ENCODE data around the gene FRS2. TPM values are rescaled to one million over a fixed set of nuclear protein-coding genes. Genes with fewer than 3 reads are reported as not detected.

FRS2 gene
- total RNA-seq, 4 donors from 2014 or later = 41.0 to 48.4 (median 47.1) TPM

DNA sequence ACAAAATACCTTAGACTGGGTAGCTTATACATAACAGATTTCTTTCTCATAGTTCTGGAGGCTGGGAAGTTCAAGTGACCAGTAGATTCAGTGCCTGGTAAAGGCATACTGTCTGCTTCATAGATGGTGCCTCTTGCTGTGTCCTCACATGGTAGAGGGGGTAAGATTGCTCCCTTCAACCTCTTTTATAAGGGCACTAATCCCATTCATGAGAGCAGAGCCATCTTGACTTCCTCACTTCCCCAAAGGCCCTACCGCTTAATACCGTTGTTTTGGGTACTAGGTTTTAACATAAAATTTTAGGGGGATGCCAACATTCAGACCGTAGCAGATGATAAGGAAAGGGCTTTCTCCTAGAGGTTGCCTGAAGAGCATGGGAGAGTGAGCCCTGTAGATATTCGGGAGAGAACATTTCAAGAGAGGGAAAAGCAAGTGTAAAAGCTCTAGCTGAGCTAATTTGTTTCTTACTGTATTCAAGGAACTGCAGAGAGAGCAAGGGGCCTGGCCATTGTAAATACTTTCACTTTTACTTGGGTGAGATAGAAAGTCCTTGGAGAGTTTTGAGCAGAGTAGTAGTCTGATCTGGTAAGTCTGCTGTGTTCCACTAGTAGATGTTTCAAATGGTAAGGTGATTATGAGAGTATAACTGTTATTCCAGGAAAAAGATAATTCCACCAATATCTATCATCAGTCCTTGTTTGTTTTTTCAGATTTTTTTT lies 27.3 kb downstream of the FRS2 start:
- ATAC-seq (ENCODE audit: low FRiP score) (no peak), DNase-seq (ENCODE audit: low spot score) (no peak)
- TF ChIP-seq, protein P1, sequence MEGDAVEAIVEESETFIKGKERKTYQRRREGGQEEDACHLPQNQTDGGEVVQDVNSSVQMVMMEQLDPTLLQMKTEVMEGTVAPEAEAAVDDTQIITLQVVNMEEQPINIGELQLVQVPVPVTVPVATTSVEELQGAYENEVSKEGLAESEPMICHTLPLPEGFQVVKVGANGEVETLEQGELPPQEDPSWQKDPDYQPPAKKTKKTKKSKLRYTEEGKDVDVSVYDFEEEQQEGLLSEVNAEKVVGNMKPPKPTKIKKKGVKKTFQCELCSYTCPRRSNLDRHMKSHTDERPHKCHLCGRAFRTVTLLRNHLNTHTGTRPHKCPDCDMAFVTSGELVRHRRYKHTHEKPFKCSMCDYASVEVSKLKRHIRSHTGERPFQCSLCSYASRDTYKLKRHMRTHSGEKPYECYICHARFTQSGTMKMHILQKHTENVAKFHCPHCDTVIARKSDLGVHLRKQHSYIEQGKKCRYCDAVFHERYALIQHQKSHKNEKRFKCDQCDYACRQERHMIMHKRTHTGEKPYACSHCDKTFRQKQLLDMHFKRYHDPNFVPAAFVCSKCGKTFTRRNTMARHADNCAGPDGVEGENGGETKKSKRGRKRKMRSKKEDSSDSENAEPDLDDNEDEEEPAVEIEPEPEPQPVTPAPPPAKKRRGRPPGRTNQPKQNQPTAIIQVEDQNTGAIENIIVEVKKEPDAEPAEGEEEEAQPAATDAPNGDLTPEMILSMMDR (IDR thresholded peaks at IDR 0.05) = no peak

DNA sequence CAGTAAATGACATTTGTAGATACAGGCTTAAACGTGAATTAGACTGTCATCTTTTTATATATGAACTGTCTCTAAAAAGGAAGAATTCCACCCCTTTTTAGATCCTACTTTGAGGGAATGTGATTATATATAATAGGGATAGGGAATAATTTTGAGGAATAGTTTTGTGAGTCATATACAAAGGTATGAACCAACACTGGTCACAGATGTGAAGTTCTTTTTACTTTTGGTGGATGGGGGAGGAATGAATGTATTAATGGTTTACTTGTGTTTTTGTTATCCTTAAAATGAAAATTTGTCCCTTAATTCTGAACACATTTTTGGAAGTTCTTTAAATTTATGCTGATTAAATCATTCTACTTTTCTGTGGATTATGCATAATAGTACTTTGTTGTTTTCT lies 30.4 kb downstream of the FRS2 start:
- DNase-seq (ENCODE audit: low spot score) (no peak), ATAC-seq (ENCODE audit: low FRiP score) (no peak)
- TF ChIP-seq, protein P1 (IDR thresholded peaks at IDR 0.05) = no peak

DNA sequence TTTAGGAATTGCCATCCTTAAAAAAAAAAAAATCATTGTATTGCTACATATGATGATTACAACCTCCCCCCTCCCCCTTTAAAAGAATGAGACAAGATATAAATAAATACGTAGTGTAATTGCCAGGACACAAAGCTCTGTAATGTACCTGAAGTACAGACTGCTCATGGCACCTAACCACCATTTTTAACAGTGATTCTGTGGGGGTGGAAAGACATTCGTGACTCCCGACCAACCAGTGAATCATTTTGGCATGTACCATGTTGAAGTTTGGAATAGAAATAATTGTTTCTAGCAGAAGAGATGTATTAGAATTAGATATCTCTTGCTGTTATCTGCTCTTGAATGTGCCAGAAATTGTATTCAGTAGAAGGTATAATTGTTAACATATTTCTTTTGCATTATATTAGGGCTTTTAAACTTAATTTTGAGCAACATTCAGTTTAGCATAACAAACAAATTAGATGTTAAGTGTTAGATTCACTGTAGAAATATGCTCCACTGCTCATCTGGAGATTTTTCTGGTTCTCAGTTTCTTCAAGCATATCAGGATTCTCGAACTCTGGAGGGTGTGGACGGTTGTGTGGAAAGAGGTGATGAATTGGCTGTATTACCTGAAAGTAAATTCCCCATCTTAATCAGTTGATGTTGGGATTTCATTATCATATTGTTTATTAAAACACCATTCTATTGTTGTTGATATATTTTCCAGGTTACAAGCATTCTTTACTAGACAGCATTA lies 31.1 kb downstream of the FRS2 start:
- ATAC-seq (ENCODE audit: low FRiP score) = peak; percentile 59
- TF ChIP-seq, protein P1 (IDR thresholded peaks at IDR 0.05) = no peak
- DNase-seq (ENCODE audit: low spot score) = no peak

DNA sequence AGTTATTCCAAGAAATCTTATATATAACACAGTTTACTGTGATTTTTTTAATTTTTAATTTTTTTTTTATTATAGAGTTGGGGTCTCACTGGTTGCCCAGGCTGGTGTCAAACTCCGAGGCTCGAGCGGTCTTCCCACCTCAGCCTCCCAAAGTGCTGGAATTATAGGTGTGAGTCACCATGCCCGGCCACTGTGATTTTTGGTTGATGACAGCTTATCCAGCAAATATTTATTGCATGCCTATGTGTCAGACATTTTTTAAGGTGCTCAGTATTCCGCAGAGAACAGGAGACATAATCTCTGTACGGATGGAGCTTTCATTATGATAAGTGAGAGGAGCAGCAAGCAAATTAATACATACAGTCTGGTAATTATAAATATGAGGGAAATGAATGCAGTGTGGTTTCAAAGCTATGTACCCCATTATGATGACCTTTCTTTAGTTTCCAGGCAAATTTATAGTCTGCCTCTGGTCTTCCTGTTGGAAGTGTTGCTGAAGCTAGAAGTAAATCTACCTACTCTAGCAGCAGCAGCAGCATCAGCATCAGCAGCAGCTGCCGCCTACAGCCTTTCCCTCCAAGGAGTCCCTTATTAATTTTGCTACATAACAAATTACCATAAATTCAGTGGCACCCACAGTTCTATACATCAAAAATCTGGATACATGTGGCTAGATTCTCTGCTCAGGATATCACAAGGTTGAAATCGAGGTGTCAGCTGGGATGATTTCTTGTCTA lies 32.3 kb downstream of the FRS2 start:
- ATAC-seq (ENCODE audit: low FRiP score) = no peak
- TF ChIP-seq, protein P1 (IDR thresholded peaks at IDR 0.05) = no peak
- DNase-seq (ENCODE audit: low spot score) = no peak

DNA sequence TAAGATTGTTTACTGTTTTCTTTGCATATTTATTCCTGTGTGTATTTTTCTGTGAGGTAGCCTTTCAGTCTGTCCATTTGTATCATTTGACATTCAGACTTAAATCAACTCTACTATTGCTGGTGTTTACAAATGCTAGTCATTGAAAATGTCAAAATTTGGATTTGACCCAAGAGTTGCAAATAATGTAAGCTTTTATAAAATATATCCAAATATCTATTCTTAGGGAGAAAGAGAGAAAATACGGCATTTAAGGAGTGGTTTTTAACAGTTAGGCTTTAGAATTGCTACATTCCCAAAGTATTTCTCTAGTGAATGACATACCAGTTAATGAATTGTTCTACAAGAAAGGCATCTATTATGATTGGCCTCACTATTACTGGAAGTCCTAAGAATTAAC lies 37.9 kb downstream of the FRS2 start:
- DNase-seq (ENCODE audit: low spot score) (no peak), ATAC-seq (ENCODE audit: low FRiP score) (no peak)
- TF ChIP-seq, protein P1 (IDR thresholded peaks at IDR 0.05) = no peak

DNA sequence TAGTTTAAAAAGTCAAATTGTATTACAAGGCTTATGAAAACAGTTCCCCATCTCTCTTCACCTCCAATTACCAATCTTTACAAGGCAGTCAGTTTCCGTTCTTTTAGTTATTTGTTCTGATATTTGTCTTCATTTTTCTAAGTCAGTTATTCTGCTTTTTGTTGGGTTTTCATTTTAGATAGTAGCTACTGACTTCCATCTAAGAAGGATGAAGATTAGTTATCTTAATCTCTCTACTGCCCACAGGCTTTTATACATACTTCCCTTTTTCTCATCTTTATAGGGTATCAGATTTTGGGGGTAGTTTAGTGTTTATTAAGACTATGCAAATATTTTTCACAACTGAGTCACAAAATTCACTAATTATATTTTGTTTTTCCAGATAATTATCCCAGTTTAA lies 38.4 kb downstream of the FRS2 start:
- ATAC-seq (ENCODE audit: low FRiP score) = no peak
- DNase-seq (ENCODE audit: low spot score) = no peak
- TF ChIP-seq, protein P1 (IDR thresholded peaks at IDR 0.05) = no peak
